Measurements from ENCODE around the gene UNC50.

Gene UNC50
- long read RNA-seq, transcript UNC50-201 (6 exons, 1,143 nt): major isoform, 100 of 130 reads
- long read RNA-seq, partial matches to known transcripts: 6 of 130 reads
- long read RNA-seq, other reads (novel, unspliced or antisense): 23 of 130 reads

DNA sequence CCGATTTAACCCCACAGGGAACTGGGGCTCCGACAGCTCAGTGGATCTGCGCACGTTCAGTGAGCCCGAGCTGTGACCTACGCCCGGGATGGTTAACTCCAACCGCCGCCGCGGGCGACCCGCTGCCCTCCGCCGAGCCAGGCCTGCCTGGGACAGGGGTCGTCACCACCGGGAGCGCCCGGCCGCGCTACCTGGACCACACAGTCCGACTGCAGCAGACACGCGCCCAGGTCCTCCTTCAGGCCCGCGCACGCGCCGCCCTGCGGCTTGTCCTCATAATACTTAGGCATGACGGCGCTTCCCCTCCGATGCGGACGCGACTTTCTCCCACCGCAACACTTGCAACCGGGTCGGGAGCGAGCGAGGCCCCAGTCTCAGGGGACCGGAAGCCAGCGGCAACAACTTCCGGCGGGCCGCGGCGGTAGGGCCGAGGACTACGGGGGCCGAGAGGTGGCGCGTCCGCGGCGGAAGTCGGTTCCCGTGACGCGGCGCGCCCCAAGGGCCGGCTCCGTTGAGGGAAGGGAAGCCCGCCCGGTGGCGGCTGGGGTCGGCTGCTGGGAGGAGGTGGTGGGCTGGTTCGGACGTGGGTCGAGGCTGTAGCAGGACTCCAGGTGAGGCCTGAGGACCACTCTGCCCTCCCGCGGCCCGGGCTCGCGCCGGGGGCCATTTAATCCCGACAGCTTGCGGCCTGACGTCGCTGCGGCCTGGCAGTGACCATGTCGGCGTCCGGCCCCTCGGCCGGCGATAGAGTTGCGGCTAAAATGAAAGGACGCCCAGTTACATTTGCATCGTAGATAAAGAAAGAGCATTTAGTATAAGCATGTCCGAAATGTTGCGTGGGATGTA lies at the start of gene UNC50, which contains the start of gene COA5:
TSS of gene UNC50 (plus strand) at position 474 of the 846 bp plus-strand sequence. CDS start 1,171 bp downstream, outside the sequence.
TSS of gene COA5 (minus strand) at position 397 of the 846 bp plus-strand sequence. CDS start at position 290, 107 bp downstream.
- Histone ChIP-seq H3K27me3 (ENCODE audit: insufficient read depth, poor library complexity, severe bottlenecking) (no peaks in the 10 kb centered on the region), H3K4me3 (replicated peaks; ENCODE audit: insufficient read depth, low read length) (peak within 1 kb of the TSS; percentile 92), H3K27ac (replicated peaks) (peak within 1 kb of the TSS; percentile 93)
- peak; percentile 91 to 93 for DNase-seq (ENCODE audit: low read depth in 1 of 2, low spot score in 1 of 2)
- TF ChIP-seq SPI1 (IDR thresholded peaks at IDR 0.05; ENCODE audit: borderline replicate concordance, low read depth): peak; percentile 28; the same call in 1 of the 2 replicates
- TF ChIP-seq POLR2AphosphoS5 (IDR thresholded peaks at IDR 0.05; ENCODE audit: low read depth): peak; percentile 97
- peak; percentile 98 for TF ChIP-seq GABPA (IDR thresholded peaks at IDR 0.05; ENCODE audit: low read depth)
- no peak for TF ChIP-seq CTCF (IDR thresholded peaks at IDR 0.05; ENCODE audit: insufficient read depth, low read length)
- TF ChIP-seq REST (IDR thresholded peaks at IDR 0.05; ENCODE audit: insufficient replicate concordance, low read depth): peak; percentile 59

- DNase-seq (ENCODE audit: low read depth in 1 of 2, low spot score in 1 of 2): no peak
- H3K27ac ChIP-seq (replicated peaks): no peak overlapping the region
- H3K4me3 ChIP-seq (replicated peaks; ENCODE audit: insufficient read depth, low read length): no peak overlapping the region
- no peaks in the 10 kb centered on the region for H3K27me3 ChIP-seq (ENCODE audit: insufficient read depth, poor library complexity, severe bottlenecking)
- TF ChIP-seq GABPA (IDR thresholded peaks at IDR 0.05; ENCODE audit: low read depth): no peak
- TF ChIP-seq SPI1 (IDR thresholded peaks at IDR 0.05; ENCODE audit: borderline replicate concordance, low read depth): no peak
- no peak for TF ChIP-seq CTCF (IDR thresholded peaks at IDR 0.05; ENCODE audit: insufficient read depth, low read length)
- TF ChIP-seq POLR2AphosphoS5 (IDR thresholded peaks at IDR 0.05; ENCODE audit: low read depth): no peak
- no peak for TF ChIP-seq REST (IDR thresholded peaks at IDR 0.05; ENCODE audit: insufficient replicate concordance, low read depth)
Observed at GRCh38 chr2:98558852-98559530, 49.4 kb upstream of the UNC50 start.

DNA sequence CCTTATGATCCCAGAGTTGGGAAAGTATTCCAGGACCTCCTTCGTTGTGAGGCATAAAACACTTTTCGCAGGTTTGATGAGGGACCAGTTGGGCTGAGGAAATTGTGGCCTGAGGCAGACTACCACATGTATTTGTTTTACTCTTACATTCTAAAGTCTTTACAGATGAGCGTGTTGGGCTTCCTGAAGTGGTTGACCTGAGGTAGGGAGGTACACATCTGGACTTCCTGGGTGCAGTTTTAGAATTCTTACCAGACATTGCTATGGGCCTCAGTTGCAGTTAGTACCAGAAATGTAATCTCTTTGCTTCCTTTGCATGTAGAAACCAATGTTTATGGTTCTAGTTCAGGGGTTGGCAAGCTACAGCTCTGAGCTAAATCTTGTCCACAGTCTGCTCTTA lies 48.8 kb upstream of the UNC50 start:
- Histone ChIP-seq H3K27ac (replicated peaks) (no peak overlapping the region), H3K4me3 (replicated peaks; ENCODE audit: insufficient read depth, low read length) (no peak overlapping the region), H3K27me3 (ENCODE audit: insufficient read depth, poor library complexity, severe bottlenecking) (no peaks in the 10 kb centered on the region)
- TF ChIP-seq GABPA (IDR thresholded peaks at IDR 0.05; ENCODE audit: low read depth) (no peak), POLR2AphosphoS5 (IDR thresholded peaks at IDR 0.05; ENCODE audit: low read depth) (no peak), REST (IDR thresholded peaks at IDR 0.05; ENCODE audit: insufficient replicate concordance, low read depth) (no peak)
- no peak for DNase-seq (ENCODE audit: low read depth in 1 of 2, low spot score in 1 of 2)
